Esophagus muscularis mucosa (tissue), 4 donors: ENCODE results near the gene OR2F1. TPM values are rescaled to one million over a fixed set of nuclear protein-coding genes. Genes with fewer than 3 reads are reported as not detected.

ENCODE experiments used
- DNase-seq: peaks from one replicate; pipeline ENCODE4 v3.0.0-alpha.2; 2017; ENCODE audit errors: extremely low spot score
- H3K27ac ChIP-seq, 4 donors: fragments of 200-600 bp; sonication (generic); replicated peaks in 1 of 4; 1 replicate in 3 of 4; 2 replicates in 1 of 4; pipeline ENCODE4 v1.5.1; 2016 to 2019; ENCODE audit warnings: mild to moderate bottlenecking in 1 of 4
- H3K27me3 ChIP-seq, 4 donors: fragments of 200-600 bp; sonication (generic); one replicate each; pipeline versions ENCODE4 v1.5.1 to v1.6.0; 2016 to 2019
- H3K36me3 ChIP-seq, 4 donors: fragments of 200-600 bp; sonication (generic); one replicate each; pipeline ENCODE4 v1.5.1; 2016 to 2019
- H3K4me1 ChIP-seq, 4 donors: fragments of 200-600 bp; sonication (generic); one replicate each; pipeline ENCODE4 v1.5.1; 2016 to 2019
- H3K4me3 ChIP-seq, 4 donors: fragments of 200-600 bp; sonication (generic); 1 replicate in 2 of 4; 2 replicates in 2 of 4; pipeline ENCODE4 v1.5.1; 2016 to 2019; ENCODE audit warnings: mild to moderate bottlenecking in 4 of 4, moderate library complexity in 1 of 4
- H3K9me3 ChIP-seq, 4 donors: fragments of 200-600 bp; sonication (generic); 1 replicate in 3 of 4; 2 replicates in 1 of 4; pipeline ENCODE4 v1.5.1; 2016 to 2019
- CTCF ChIP-seq, 3 experiments: fragments of 200-600 bp in 2 of 3; fragments of 450-650 bp in 1 of 3; sonication (generic) in 2 of 3; IDR thresholded peaks; one replicate each; pipeline ENCODE4 v1.5.1; 2017 to 2019; ENCODE audit warnings: antibody characterized with exemption in 3 of 3, mild to moderate bottlenecking in 2 of 3, moderate library complexity in 1 of 3
- EP300 ChIP-seq: sonication (generic); formaldehyde crosslinking; IDR thresholded peaks from one replicate; pipeline ENCODE4 v1.6.1; 2017; ENCODE audit warnings: antibody characterized with exemption
- POLR2A ChIP-seq: fragments of 450-650 bp; IDR thresholded peaks from one replicate; pipeline ENCODE4 v1.6.1; 2017; ENCODE audit warnings: antibody characterized with exemption, moderate library complexity, mild to moderate bottlenecking, low read depth
- POLR2AphosphoS5 ChIP-seq, 2 donors: sonication (generic); formaldehyde crosslinking; IDR thresholded peaks; one replicate each; pipeline ENCODE4 v1.6.1; 2017; ENCODE audit warnings: antibody characterized with exemption in 2 of 2
- WGBS: methylation state at CpG from one replicate; pipeline ENCODE4 v1.1.5; 2018; 5-methylcytosine and 5-hydroxymethylcytosine counted together
- intact Hi-C: fragments of 100-400 bp; cut with DNase I; formaldehyde crosslinking; loops from one replicate; pipeline ENCODE4 v1.15.1; 2023
- total RNA-seq, 4 donors: library from RNA; depleted of rRNA; stranded (reverse); fragments of >200 nt; gene quantifications; one replicate each; pipeline versions ENCODE4 v1.1.0 to v1.2.1, GENCODE V29; 2016

Gene OR2F1
- total RNA-seq, 4 donors from 2014 or later = not detected

- Histone ChIP-seq H3K9me3 (no peaks in the 10 kb centered on the region), H3K27me3 (no peaks in the 10 kb centered on the region), H3K36me3 (no peaks in the 10 kb centered on the region), H3K4me3 (no peak overlapping the region), H3K4me1 (no peaks in the 10 kb centered on the region), H3K27ac (no peak overlapping the region)
- TF ChIP-seq POLR2A = no peak
- TF ChIP-seq POLR2AphosphoS5 (IDR thresholded peaks at IDR 0.05) = no peak
- TF ChIP-seq EP300 = no peak
- TF ChIP-seq CTCF (IDR thresholded peaks at IDR 0.05) = no peak
- intact Hi-C loops = no loop called here
- WGBS = 84% methylated on average over 2 of the region's 2 CpGs
- DNase-seq = no peak
Observed at GRCh38 chr7:143978585-143978984, 23.9 kb downstream of the OR2F1 start.

- no peak for DNase-seq
- Histone ChIP-seq H3K9me3 (no peaks in the 10 kb centered on the region), H3K36me3 (no peaks in the 10 kb centered on the region), H3K4me1 (no peaks in the 10 kb centered on the region), H3K27ac (no peak overlapping the region), H3K4me3 (no peak overlapping the region), H3K27me3 (no peaks in the 10 kb centered on the region)
- WGBS = 85% methylated on average over 1 of the region's 1 CpG
- intact Hi-C loops = no loop called here
- TF ChIP-seq POLR2AphosphoS5 (IDR thresholded peaks at IDR 0.05) (no peak), POLR2A (no peak), CTCF (IDR thresholded peaks at IDR 0.05) (no peak), EP300 (no peak)
Observed at GRCh38 chr7:143979359-143979758, 24.7 kb downstream of the OR2F1 start.

DNA sequence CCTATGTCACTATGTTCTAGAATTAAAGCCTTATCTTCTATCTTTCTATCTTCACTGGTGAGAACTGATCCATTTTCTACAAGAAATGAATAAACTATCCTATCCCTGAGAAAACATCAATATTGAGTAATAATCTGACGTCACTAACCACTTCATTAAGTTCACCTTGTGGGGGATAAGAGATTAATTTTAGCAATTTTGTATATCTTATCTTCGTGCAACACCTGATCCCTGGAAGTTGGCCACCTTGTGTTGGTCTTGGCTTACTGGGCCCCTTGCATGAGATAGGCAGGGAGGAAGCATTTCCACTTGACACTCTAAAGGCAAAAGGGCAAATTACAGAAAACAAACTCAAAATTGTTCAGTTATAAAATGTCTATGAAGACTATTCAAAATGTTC lies 25.4 kb downstream of the OR2F1 start:
- H3K9me3 ChIP-seq = no peaks in the 10 kb centered on the region
- no peaks in the 10 kb centered on the region for H3K27me3 ChIP-seq
- no peak overlapping the region for H3K4me3 ChIP-seq
- no peaks in the 10 kb centered on the region for H3K4me1 ChIP-seq
- H3K36me3 ChIP-seq = no peaks in the 10 kb centered on the region
- TF ChIP-seq POLR2A = no peak
- TF ChIP-seq POLR2AphosphoS5 (IDR thresholded peaks at IDR 0.05) = no peak
- no peak for TF ChIP-seq EP300
- no peak for TF ChIP-seq CTCF (IDR thresholded peaks at IDR 0.05)
- H3K27ac ChIP-seq = no peak overlapping the region
- WGBS = 73% methylated on average over 2 of the region's 2 CpGs
- intact Hi-C loops = no loop called here
- no peak for DNase-seq

DNA sequence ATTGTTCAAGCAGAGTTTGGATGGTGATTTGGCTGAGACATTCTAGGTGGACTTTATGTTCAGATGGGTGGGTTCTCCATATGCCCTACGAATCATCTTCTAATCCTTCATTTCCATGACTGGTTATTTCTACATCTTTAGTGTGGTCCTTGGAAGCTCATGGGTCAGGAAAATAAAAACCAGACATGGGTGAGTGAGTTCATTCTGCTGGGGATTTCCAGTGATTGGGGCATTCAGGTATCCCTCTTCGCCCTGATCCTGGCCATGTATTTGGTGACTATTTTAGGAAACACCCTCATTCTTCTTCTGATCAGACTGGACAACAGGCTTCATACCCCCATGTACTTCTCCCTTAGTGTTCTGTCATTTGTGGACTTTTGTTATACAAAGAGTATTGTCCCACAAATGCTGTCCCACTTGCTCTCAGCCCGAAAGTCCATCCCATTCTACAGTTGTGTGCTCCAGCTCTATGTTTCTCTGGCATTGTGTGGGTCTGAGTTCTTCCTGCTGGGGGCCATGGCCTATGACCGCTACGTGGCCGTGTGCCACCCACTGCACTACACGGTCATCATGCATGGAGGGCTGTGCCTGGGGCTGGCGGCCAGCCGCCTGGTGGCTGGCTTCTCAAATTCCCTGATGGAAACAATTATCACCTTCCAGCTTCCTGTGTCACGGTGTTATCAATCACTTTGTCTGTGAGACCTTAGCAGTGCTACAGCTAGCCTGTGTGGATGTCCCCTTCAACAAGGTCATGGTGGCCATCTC lies 26.3 kb downstream of the OR2F1 start:
- WGBS = 78% methylated on average over 10 of the region's 10 CpGs

More for the DNA sequence above, 26.3 kb downstream of the OR2F1 start:
- TF ChIP-seq POLR2AphosphoS5 (IDR thresholded peaks at IDR 0.05) (no peak), CTCF (IDR thresholded peaks at IDR 0.05) (no peak), POLR2A (no peak), EP300 (no peak)
- H3K36me3 ChIP-seq = no peaks in the 10 kb centered on the region
- H3K4me3 ChIP-seq = no peak overlapping the region
- no peak for DNase-seq
- intact Hi-C loops = no loop called here
- H3K9me3 ChIP-seq = no peaks in the 10 kb centered on the region
- H3K27ac ChIP-seq = no peak overlapping the region
- no peaks in the 10 kb centered on the region for H3K4me1 ChIP-seq
- H3K27me3 ChIP-seq = no peaks in the 10 kb centered on the region
